HG02981 (cell line): ENCODE results near the gene IL1RL1.

Experiments
- ATAC-seq: cut with Tn5 transposase; IDR thresholded peaks from one replicate; pipeline ENCODE4 v1.9.1; 2021; ENCODE audit warnings: mild to moderate bottlenecking, moderate library complexity; ENCODE audit not compliant: unreplicated experiment

The IL1RL1 gene

GRCh38 chr2:102366406-102367112 lies 55.2 kb downstream of the IL1RL1 start:
- ATAC-seq, result peak; percentile 69

- peak; percentile 54 for ATAC-seq
Measured at GRCh38 chr2:102367331-102367971, 56.1 kb downstream of the IL1RL1 start.

- no peak for ATAC-seq
Measured at GRCh38 chr2:102368461-102369109, 57.2 kb downstream of the IL1RL1 start.

- no peak for ATAC-seq
Measured at GRCh38 chr2:102369866-102370265, 58.5 kb downstream of the IL1RL1 start.

GRCh38 chr2:102376052-102376591 lies 64.8 kb downstream of the IL1RL1 start:
- no peak for ATAC-seq

- no peak for ATAC-seq
Measured at GRCh38 chr2:102383722-102384121, 72.4 kb downstream of the IL1RL1 start.

GRCh38 chr2:102385522-102385921 lies 74.2 kb downstream of the IL1RL1 start:
- ATAC-seq, result no peak

GRCh38 chr2:102386004-102386403 lies 74.6 kb downstream of the IL1RL1 start:
- no peak for ATAC-seq

- no peak for ATAC-seq
Measured at GRCh38 chr2:102386867-102387541, 75.6 kb downstream of the IL1RL1 start.

GRCh38 chr2:102387763-102388546 lies 76.6 kb downstream of the IL1RL1 start:
- no peak for ATAC-seq

GRCh38 chr2:102391565-102391964 lies 80.2 kb downstream of the IL1RL1 start:
- ATAC-seq, result no peak

- no peak for ATAC-seq
Measured at GRCh38 chr2:102392096-102392495, 80.7 kb downstream of the IL1RL1 start.

- no peak for ATAC-seq
Measured at GRCh38 chr2:102392942-102393341, 81.6 kb downstream of the IL1RL1 start.

GRCh38 chr2:102396012-102396411 lies 84.6 kb downstream of the IL1RL1 start:
- no peak for ATAC-seq

GRCh38 chr2:102397209-102397608 lies 85.8 kb downstream of the IL1RL1 start:
- ATAC-seq, result no peak

- no peak for ATAC-seq
Measured at GRCh38 chr2:102399499-102400141, 88.3 kb downstream of the IL1RL1 start.

GRCh38 chr2:102401456-102401855 lies 90.1 kb downstream of the IL1RL1 start:
- ATAC-seq, result no peak
